ENCODE measurements around the gene LOXHD1. TPM values are rescaled to one million over a fixed set of nuclear protein-coding genes. Genes with fewer than 3 reads are reported as not detected.

LOXHD1 gene
- total RNA-seq, 4 donors from 2014 or later = 0.41 TPM; not detected in 3

GRCh38 chr18:46434629-46435028 lies 222.4 kb downstream of the LOXHD1 start:
- no peak for DNase-seq
- in situ Hi-C loops (cut with MboI; ENCODE audit: low sequenced_read_pairs in 4 of 4) (no loop called here), intact Hi-C loops (cut with DNase I; ENCODE audit: low total_unique reads) (no loop called here)
- Histone ChIP-seq H3K4me1 (no peaks in the 10 kb centered on the region), H3K9me3 (no peaks in the 10 kb centered on the region), H3K4me3 (no peak overlapping the region), H3K36me3 (no peaks in the 10 kb centered on the region), H3K27ac (no peak overlapping the region), H3K27me3 (no peaks in the 10 kb centered on the region)
- TF ChIP-seq, protein P1, sequence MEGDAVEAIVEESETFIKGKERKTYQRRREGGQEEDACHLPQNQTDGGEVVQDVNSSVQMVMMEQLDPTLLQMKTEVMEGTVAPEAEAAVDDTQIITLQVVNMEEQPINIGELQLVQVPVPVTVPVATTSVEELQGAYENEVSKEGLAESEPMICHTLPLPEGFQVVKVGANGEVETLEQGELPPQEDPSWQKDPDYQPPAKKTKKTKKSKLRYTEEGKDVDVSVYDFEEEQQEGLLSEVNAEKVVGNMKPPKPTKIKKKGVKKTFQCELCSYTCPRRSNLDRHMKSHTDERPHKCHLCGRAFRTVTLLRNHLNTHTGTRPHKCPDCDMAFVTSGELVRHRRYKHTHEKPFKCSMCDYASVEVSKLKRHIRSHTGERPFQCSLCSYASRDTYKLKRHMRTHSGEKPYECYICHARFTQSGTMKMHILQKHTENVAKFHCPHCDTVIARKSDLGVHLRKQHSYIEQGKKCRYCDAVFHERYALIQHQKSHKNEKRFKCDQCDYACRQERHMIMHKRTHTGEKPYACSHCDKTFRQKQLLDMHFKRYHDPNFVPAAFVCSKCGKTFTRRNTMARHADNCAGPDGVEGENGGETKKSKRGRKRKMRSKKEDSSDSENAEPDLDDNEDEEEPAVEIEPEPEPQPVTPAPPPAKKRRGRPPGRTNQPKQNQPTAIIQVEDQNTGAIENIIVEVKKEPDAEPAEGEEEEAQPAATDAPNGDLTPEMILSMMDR (IDR thresholded peaks at IDR 0.05 in 4 of 5, conservative IDR thresholded peaks at IDR 0.05 in 1 of 5) = no peak
- no peak for TF ChIP-seq POLR2A (IDR thresholded peaks at IDR 0.05)
- no peak for ATAC-seq

DNA sequence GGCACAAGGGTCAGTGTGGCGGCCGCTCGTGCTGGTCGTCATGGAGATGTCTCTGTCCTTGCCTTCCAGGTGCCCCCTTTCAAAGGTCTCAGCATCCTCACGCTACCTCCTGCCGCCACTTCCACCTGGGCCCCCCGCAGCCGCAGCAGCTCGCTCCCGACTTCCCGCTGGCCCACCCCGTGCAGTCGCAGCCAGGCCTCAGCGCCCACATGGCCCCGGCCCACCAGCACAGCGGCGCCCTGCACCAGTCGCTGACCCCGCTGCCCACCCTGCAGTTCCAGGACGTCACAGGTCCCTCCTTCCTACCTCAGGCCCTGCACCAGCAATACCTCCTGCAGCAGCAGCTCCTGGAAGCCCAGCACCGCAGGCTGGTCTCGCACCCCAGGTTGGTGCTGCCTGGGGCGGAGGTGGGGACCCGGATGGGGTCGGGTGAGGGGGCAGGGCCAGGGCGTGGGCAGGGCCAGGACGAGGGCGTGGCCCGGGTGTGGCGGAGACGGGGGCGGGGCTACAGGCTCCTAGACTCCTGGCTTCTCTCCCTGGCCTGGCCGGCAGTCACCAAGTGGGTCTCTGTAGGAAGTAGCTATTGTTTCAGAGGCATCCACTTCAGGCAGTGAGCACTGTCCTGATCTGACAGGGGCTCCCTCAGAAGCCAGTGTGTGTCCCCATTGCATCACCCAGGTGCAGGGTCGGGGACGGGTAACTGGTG lies 223.7 kb downstream of the LOXHD1 start:
- Histone ChIP-seq H3K27ac (no peak overlapping the region), H3K4me1 (no peaks in the 10 kb centered on the region), H3K36me3 (no peaks in the 10 kb centered on the region), H3K27me3 (no peaks in the 10 kb centered on the region), H3K4me3 (no peak overlapping the region), H3K9me3 (no peaks in the 10 kb centered on the region)
- DNase-seq (no peak), ATAC-seq (no peak)
- intact Hi-C loops (cut with DNase I; ENCODE audit: low total_unique reads) = no loop called here
- TF ChIP-seq, protein P1 (IDR thresholded peaks at IDR 0.05 in 4 of 5, conservative IDR thresholded peaks at IDR 0.05 in 1 of 5) = no peak
- no peak for TF ChIP-seq POLR2A (IDR thresholded peaks at IDR 0.05)
- in situ Hi-C loops (cut with MboI; ENCODE audit: low sequenced_read_pairs in 4 of 4) = no loop called here

DNA sequence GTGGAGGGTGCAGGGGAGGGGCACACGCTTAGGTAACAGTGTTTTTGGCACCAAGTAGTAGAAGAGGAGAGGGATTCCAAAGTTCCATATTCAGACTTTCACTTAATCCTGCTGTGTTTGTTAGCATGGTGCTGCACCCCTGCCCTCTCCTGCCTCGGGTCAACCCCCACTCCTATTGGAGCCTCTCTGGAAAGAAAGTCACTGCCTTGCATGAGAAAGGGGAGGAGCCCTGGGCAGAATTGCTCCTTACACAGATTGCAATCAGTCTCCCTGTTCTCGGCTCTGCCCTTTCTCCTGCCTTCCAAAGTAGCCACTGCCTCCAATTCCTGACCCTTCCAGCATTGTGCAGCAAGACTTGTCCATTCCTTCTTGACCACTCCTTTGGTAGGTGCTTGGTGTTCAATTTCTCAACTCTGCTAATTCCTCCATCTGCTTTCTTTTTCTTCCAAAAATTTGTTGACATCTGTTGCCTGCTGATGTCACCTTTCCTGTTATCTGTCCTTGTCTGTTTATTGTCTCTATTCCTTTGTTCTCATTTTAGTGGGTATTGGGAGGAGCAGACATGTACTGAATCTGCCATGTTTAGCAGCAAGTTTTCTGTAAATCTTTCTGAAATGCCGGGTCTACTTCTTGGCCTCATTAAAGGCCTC lies 225.4 kb downstream of the LOXHD1 start:
- ATAC-seq (no peak), DNase-seq (no peak)
- intact Hi-C loops (cut with DNase I; ENCODE audit: low total_unique reads) = no loop called here

DNA sequence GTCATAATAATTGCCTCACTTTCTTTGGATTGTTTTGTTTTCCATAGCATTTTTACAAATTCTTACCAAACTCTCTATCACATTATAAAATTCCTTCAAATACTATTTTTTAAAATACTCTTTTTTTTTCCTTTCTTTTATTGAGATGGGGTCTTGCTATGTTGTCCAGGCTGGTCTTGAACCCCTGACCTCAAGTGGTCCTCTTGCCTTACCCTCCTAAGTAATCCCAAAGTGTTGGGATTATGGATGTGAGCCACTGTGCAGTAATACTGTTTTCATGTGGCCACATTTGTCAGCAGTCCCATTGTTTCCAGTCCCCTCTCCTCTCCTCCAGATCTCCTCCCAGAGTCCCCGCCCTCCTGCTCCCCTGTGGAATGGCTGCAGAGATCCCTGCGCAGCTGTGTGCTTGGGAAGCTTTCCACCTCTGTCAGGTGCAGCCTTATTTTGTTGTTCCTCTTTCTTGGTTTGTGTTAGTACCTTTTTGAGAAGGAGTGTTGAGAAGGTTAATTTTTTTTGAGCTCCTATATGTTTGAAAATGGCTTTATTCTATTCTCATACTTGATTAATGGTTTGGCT lies 227.3 kb downstream of the LOXHD1 start:
- no peak overlapping the region for H3K4me3 ChIP-seq
- H3K27me3 ChIP-seq = no peaks in the 10 kb centered on the region
- no peaks in the 10 kb centered on the region for H3K36me3 ChIP-seq
- TF ChIP-seq POLR2A (IDR thresholded peaks at IDR 0.05) = no peak
- TF ChIP-seq, protein P1 (IDR thresholded peaks at IDR 0.05 in 4 of 5, conservative IDR thresholded peaks at IDR 0.05 in 1 of 5) = no peak
- H3K9me3 ChIP-seq = no peaks in the 10 kb centered on the region
- DNase-seq (no peak), ATAC-seq (no peak)
- no peak overlapping the region for H3K27ac ChIP-seq
- intact Hi-C loops (cut with DNase I; ENCODE audit: low total_unique reads) = no loop called here
- H3K4me1 ChIP-seq = peaks cover 0 to 6% of the 10 kb centered on the region in 2 donors
- in situ Hi-C loops (cut with MboI; ENCODE audit: low sequenced_read_pairs in 4 of 4) = no loop called here

More for the DNA sequence above, 225.4 kb downstream of the LOXHD1 start:
- TF ChIP-seq POLR2A (IDR thresholded peaks at IDR 0.05) = no peak
- TF ChIP-seq, protein P1 (IDR thresholded peaks at IDR 0.05 in 4 of 5, conservative IDR thresholded peaks at IDR 0.05 in 1 of 5) = no peak
- H3K36me3 ChIP-seq = no peaks in the 10 kb centered on the region
- no peaks in the 10 kb centered on the region for H3K4me1 ChIP-seq
- no peak overlapping the region for H3K27ac ChIP-seq
- no peak overlapping the region for H3K4me3 ChIP-seq
- in situ Hi-C loops (cut with MboI; ENCODE audit: low sequenced_read_pairs in 4 of 4) = no loop called here
- H3K27me3 ChIP-seq = no peaks in the 10 kb centered on the region
- no peaks in the 10 kb centered on the region for H3K9me3 ChIP-seq

Measured in gastrocnemius medialis (tissue), 4 donors.